ENCODE measurements around the gene CTNNA3.

DNA sequence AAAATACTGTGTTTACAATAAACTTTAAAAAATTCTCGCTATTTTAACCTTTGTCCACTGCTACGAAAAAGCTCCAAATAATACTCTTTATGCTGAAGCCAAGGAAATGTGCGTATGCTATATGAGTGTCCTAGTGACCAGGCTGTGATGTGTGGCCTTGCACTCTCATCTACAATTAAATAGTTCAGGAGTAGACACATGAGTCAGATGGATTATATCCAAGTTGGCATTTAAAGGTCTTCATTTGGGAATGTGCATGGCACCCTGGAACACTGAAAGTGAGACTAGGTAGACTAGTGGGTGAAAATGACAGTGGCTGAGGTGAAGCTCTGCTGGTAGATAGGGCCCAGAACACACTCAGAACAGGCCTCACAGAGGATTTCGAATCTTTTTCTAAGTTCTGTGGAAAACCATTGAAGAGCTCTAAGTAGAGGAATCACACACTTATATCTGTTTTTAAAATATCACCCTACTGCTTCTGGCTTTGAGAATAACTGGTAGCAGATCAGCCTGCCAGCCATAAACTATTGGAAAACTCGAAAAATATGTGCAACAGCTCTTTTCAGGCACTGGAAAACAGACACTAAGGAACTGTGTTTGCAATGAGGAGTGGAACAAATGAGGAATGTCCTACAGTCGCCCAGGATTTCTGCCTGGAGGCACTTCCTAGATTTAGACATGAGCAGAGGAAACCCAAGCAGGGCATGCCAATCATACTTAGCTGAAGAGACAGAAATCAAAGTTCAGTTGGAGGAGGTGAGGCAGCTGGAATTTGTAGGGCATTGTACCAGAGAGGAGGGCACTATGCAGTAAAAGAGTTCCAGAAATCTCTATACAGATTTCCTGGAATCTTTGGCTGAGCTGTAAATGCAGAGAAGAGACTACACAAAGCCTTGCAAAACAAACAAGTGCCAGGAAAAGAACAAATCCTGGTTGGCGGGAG, 1374.0 kb downstream of the CTNNA3 start:
- TF ChIP-seq POLR2A (IDR thresholded peaks at IDR 0.05): no peak
- TF ChIP-seq, protein P1, sequence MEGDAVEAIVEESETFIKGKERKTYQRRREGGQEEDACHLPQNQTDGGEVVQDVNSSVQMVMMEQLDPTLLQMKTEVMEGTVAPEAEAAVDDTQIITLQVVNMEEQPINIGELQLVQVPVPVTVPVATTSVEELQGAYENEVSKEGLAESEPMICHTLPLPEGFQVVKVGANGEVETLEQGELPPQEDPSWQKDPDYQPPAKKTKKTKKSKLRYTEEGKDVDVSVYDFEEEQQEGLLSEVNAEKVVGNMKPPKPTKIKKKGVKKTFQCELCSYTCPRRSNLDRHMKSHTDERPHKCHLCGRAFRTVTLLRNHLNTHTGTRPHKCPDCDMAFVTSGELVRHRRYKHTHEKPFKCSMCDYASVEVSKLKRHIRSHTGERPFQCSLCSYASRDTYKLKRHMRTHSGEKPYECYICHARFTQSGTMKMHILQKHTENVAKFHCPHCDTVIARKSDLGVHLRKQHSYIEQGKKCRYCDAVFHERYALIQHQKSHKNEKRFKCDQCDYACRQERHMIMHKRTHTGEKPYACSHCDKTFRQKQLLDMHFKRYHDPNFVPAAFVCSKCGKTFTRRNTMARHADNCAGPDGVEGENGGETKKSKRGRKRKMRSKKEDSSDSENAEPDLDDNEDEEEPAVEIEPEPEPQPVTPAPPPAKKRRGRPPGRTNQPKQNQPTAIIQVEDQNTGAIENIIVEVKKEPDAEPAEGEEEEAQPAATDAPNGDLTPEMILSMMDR (IDR thresholded peaks at IDR 0.05): no peak
